NCI-H2227 (cell line): ENCODE data around the gene UBALD1.
A peak's percentile ranks its signal among the peaks of the same experiment; 100 is the strongest.

Source experiments
- DNase-seq: peaks from one replicate; lab custom pipeline; 2025; ENCODE audit not compliant: unreplicated experiment; lab: John Stamatoyannopoulos, UW

Gene UBALD1

GRCh38 chr16:4646773-4647643 lies 32.3 kb upstream of the UBALD1 start:
- no peak for DNase-seq

- DNase-seq: no peak
Observed at GRCh38 chr16:4641895-4642294, 27.2 kb upstream of the UBALD1 start.

GRCh38 chr16:4641306-4641687 lies 26.6 kb upstream of the UBALD1 start:
- DNase-seq: no peak

- no peak for DNase-seq
Observed at GRCh38 chr16:4640572-4641305, 26.1 kb upstream of the UBALD1 start.

GRCh38 chr16:4639899-4640509 lies 25.3 kb upstream of the UBALD1 start:
- DNase-seq: no peak

GRCh38 chr16:4637501-4638166 lies 22.9 kb upstream of the UBALD1 start:
- DNase-seq: no peak

GRCh38 chr16:4636196-4636595 lies 21.5 kb upstream of the UBALD1 start:
- DNase-seq: no peak

- no peak for DNase-seq
Observed at GRCh38 chr16:4634768-4635167, 20.1 kb upstream of the UBALD1 start.

- DNase-seq: no peak
Observed at GRCh38 chr16:4633910-4634635, 19.4 kb upstream of the UBALD1 start.

- DNase-seq: no peak
Observed at GRCh38 chr16:4631444-4631843, 16.8 kb upstream of the UBALD1 start.

- no peak for DNase-seq
Observed at GRCh38 chr16:4628283-4628682, 13.6 kb upstream of the UBALD1 start.

- DNase-seq: no peak
Observed at GRCh38 chr16:4626396-4626795, 11.7 kb upstream of the UBALD1 start.

- no peak for DNase-seq
Observed at GRCh38 chr16:4625560-4626159, 11.0 kb upstream of the UBALD1 start.

GRCh38 chr16:4624827-4625559 lies 10.3 kb upstream of the UBALD1 start:
- peak; percentile 79 for DNase-seq

GRCh38 chr16:4624015-4624826 lies 9.5 kb upstream of the UBALD1 start, which contains the start of gene MGRN1:
Gene MGRN1, plus strand, starts transcription at chr16:4624826. Its CDS starts 135 bp downstream, at chr16:4624961.
- DNase-seq: peak; percentile 98

GRCh38 chr16:4623593-4623992 lies 8.9 kb upstream of the UBALD1 start:
- DNase-seq: no peak

- DNase-seq: no peak
Observed at GRCh38 chr16:4618645-4619418, 4.1 kb upstream of the UBALD1 start.

- no peak for DNase-seq
Observed at GRCh38 chr16:4617880-4618279, 3.2 kb upstream of the UBALD1 start.
